ENCODE measurements around the gene KRTAP11-1. TPM values are rescaled to one million over a fixed set of nuclear protein-coding genes. Genes with fewer than 3 reads are reported as not detected.

The KRTAP11-1 gene
- total RNA-seq, 1 experiment from 2014 or later, result not detected

DNA sequence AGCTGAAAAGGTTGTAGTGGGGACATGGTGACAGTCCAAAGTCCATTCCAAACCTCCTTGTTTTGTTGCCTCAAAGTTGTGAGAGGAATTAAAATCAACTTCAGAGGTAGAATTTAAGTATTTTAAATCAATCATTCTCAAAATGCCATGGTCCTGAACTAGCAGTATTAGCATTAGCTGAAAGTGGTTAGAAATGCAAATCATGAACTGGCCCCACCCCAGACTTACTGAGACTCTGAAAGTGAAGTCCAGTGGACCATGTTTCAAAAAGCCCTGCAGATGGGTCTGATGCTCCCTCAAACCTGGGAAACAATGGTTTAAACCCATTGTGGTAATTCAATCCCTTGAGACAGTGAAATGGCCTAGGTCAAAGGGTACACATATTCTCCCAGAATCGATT, 36.2 kb upstream of the KRTAP11-1 start:
- ChIA-PET POLR2A (ENCODE audit: unreplicated experiment) (no interaction called here), CTCF (no interaction called here)
- Histone ChIP-seq H3K9me2 (ENCODE audit: insufficient read depth) (no peaks in the 10 kb centered on the region), H3K9me3 (ENCODE audit: insufficient read depth, low read depth) (no peaks in the 10 kb centered on the region), H3K27me3 (ENCODE audit: insufficient read depth, low read depth) (0 out of 2 replicates have a peak, but pooled peaks cover 5% of the 10 kb centered on the region), H3F3A (ENCODE audit: insufficient read depth, low read depth) (no peaks in the 10 kb centered on the region), H3K79me2 (ENCODE audit: low read depth) (no peaks in the 10 kb centered on the region), H3K27ac (no peak overlapping the region), H3K4me3 (no peak overlapping the region), H2AFZ (no peak overlapping the region), H3K4me1 (replicated peaks; ENCODE audit: insufficient read depth) (no peaks in the 10 kb centered on the region), H4K20me1 (ENCODE audit: insufficient read depth) (no peaks in the 10 kb centered on the region), H3K36me3 (ENCODE audit: low read depth) (no peaks in the 10 kb centered on the region), H3K4me2 (no peak overlapping the region)
- no peak for DNase-seq
- no TSS peak for BruUV-seq (replicated peaks)
- intact Hi-C loops (cut with micrococcal nuclease; ENCODE audit: unreplicated experiment), result no loop called here
- TF ChIP-seq, protein P1, sequence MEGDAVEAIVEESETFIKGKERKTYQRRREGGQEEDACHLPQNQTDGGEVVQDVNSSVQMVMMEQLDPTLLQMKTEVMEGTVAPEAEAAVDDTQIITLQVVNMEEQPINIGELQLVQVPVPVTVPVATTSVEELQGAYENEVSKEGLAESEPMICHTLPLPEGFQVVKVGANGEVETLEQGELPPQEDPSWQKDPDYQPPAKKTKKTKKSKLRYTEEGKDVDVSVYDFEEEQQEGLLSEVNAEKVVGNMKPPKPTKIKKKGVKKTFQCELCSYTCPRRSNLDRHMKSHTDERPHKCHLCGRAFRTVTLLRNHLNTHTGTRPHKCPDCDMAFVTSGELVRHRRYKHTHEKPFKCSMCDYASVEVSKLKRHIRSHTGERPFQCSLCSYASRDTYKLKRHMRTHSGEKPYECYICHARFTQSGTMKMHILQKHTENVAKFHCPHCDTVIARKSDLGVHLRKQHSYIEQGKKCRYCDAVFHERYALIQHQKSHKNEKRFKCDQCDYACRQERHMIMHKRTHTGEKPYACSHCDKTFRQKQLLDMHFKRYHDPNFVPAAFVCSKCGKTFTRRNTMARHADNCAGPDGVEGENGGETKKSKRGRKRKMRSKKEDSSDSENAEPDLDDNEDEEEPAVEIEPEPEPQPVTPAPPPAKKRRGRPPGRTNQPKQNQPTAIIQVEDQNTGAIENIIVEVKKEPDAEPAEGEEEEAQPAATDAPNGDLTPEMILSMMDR (conservative IDR thresholded peaks at IDR 0.05), result no peak
- no peak for TF ChIP-seq EZH2 (IDR thresholded peaks at IDR 0.05; ENCODE audit: low read depth)

DNA sequence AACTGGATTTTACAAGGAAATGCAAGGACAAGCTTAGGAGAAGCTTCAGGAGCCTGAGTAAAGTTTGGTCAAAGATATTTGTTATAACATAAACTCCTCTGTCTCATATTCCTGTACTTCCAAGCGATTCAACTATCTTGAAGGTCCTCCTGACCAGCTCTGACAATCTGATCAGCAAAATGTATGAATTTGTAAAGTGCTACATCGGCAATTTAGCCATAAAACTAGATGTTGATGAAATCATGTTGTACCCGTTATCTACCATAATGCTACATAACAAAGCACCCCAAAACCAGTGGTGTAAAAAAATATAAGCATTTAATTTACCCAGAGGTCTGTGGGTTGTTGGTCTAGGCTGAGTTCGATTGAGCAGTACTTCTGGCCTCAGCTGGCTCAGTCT, 19.5 kb upstream of the KRTAP11-1 start:
- no TSS peak for BruUV-seq (replicated peaks)
- H3K4me3 ChIP-seq, result no peak overlapping the region
- H3K79me2 ChIP-seq (ENCODE audit: low read depth), result no peaks in the 10 kb centered on the region
- H3K27ac ChIP-seq, result no peak overlapping the region
- no peak for DNase-seq
- intact Hi-C loops (cut with micrococcal nuclease; ENCODE audit: unreplicated experiment), result no loop called here
- TF ChIP-seq EZH2 (IDR thresholded peaks at IDR 0.05; ENCODE audit: low read depth), result no peak
- TF ChIP-seq, protein P1 (conservative IDR thresholded peaks at IDR 0.05), result no peak
- H3K36me3 ChIP-seq (ENCODE audit: low read depth), result no peaks in the 10 kb centered on the region
- H3K4me2 ChIP-seq, result no peak overlapping the region
- peaks cover 6% of the 10 kb centered on the region; the same call in 1 of the 2 replicates for H3K27me3 ChIP-seq (ENCODE audit: insufficient read depth, low read depth)
- no peaks in the 10 kb centered on the region for H3F3A ChIP-seq (ENCODE audit: insufficient read depth, low read depth)
- POLR2A ChIA-PET (ENCODE audit: unreplicated experiment), result no interaction called here
- H3K4me1 ChIP-seq (replicated peaks; ENCODE audit: insufficient read depth), result no peaks in the 10 kb centered on the region
- no peak overlapping the region for H2AFZ ChIP-seq
- CTCF ChIA-PET, result no interaction called here
- no peaks in the 10 kb centered on the region for H4K20me1 ChIP-seq (ENCODE audit: insufficient read depth)
- no peaks in the 10 kb centered on the region for H3K9me2 ChIP-seq (ENCODE audit: insufficient read depth)
- H3K9me3 ChIP-seq (ENCODE audit: insufficient read depth, low read depth), result no peaks in the 10 kb centered on the region

DNA sequence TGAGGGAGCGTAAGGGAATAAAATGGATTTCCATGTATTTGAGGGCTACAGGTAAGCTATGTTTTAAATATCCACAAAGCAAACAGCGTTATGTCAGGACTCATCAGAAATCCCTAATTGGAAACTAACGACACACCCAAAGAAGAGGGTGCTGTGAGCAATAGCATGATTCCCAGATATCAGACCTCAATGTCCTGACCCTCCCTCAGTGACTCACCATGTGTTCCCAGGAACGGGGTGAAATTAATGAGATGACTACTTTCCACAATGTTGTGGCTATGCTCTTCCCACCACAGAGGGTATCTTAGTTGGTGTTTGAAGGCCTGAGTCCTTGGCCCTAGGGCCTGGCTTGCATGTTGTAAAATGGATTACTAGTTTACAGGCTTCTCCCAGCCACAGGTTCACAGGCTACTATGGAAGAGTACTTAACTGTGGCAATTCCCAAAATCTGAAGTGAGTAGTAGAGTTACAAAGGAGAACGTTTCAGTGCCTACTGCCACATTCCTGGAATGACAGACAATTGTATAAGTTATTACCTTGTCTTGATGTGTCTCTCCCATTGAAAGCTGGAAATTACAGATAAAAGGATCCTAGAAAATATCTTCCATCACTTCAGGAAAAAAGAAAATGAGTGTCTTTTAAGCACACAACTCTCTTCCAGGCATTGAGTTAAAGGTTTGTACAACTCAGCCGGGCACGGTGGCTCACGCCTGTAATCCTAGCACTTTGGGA, 1.7 kb upstream of the KRTAP11-1 start:
- Histone ChIP-seq H3F3A (ENCODE audit: insufficient read depth, low read depth) (no peaks in the 10 kb centered on the region), H3K4me3 (no peak overlapping the region), H3K9me2 (ENCODE audit: insufficient read depth) (no peaks in the 10 kb centered on the region), H4K20me1 (ENCODE audit: insufficient read depth) (no peaks in the 10 kb centered on the region), H3K27ac (no peak overlapping the region), H3K9me3 (ENCODE audit: insufficient read depth, low read depth) (no peaks in the 10 kb centered on the region), H3K36me3 (ENCODE audit: low read depth) (no peaks in the 10 kb centered on the region), H3K27me3 (ENCODE audit: insufficient read depth, low read depth) (no peaks in the 10 kb centered on the region), H3K79me2 (ENCODE audit: low read depth) (no peaks in the 10 kb centered on the region), H2AFZ (no peak overlapping the region), H3K4me1 (replicated peaks; ENCODE audit: insufficient read depth) (no peaks in the 10 kb centered on the region), H3K4me2 (no peak overlapping the region)
- no TSS peak for BruUV-seq (replicated peaks)
- POLR2A ChIA-PET (ENCODE audit: unreplicated experiment), result no interaction called here
- TF ChIP-seq, protein P1 (conservative IDR thresholded peaks at IDR 0.05), result no peak
- no peak for TF ChIP-seq EZH2 (IDR thresholded peaks at IDR 0.05; ENCODE audit: low read depth)
- CTCF ChIA-PET, result no interaction called here
- no peak for DNase-seq
- intact Hi-C loops (cut with micrococcal nuclease; ENCODE audit: unreplicated experiment), result no loop called here
